ENCODE measurements around the gene NRIP2. TPM values are rescaled to one million over a fixed set of nuclear protein-coding genes. Genes with fewer than 3 reads are reported as not detected.

The NRIP2 gene
- total RNA-seq, 2 donors from 2014 or later, result 1.8 to 2.8 TPM

- DNase-seq, result no peak
- intact Hi-C loops (cut with DNase I), result no loop called here
- no peak for ATAC-seq
Observed at GRCh38 chr12:2793561-2793960, 41.3 kb downstream of the NRIP2 start.

- intact Hi-C loops (cut with DNase I), result no loop called here
- no peak for ATAC-seq
- DNase-seq, result no peak
Observed at GRCh38 chr12:2792671-2793500, 41.9 kb downstream of the NRIP2 start.

DNA sequence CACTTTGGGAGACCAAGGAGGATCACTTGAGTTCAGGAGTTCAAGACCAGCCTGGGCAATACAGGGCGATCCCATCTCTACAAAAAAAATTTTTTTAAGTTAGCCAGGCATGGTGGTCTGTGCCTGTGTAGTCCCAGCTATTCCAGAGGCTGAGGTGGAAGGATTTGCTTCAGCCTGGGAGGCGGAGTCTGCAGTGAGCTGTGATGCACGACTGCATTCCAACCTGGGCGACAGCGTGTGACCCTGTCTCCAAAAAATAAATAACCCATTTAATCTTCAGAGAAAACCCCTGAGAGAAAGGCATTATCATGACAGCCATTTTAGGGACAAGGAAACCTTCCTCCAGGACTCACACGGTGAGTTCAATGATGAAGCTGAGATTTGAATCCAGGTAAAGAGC lies 43.7 kb downstream of the NRIP2 start:
- intact Hi-C loops (cut with DNase I), result no loop called here
- DNase-seq (no peak), ATAC-seq (no peak)

GRCh38 chr12:2785017-2785416 lies 49.8 kb downstream of the NRIP2 start:
- DNase-seq (no peak), ATAC-seq (no peak)
- intact Hi-C loops (cut with DNase I), result no loop called here

- ATAC-seq, result peak; percentile 97
- intact Hi-C loops (cut with DNase I), result loop anchor here in 1 of 2 donors (2.0 kb wide), 1 partner anchor 43 kb away; no protein-coding TSS in a partner anchor
- DNase-seq, result peak; percentile 68
Observed at GRCh38 chr12:2783936-2784600, 50.8 kb downstream of the NRIP2 start.

DNA sequence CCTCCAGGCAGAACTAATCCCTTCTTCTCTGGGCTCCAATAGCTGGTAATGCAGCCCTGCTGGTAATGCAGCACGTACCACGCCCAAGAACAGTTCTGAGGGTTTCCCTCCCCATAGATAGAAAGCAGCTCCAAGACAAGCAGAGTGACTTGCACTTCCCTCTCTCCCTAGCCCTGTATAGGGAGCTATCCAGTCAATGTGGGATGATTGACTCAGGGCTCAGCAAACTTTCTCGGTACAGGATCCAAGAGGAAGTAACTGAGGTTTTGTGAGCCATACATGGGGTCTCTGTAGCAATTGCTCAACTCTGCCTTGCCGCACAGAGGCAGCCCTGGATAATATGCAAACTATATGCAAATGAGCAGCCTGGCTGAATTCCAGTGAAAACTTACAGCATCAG lies 55.6 kb downstream of the NRIP2 start:
- no peak for ATAC-seq
- no peak for DNase-seq
- intact Hi-C loops (cut with DNase I), result no loop called here

GRCh38 chr12:2776129-2776806 lies 58.6 kb downstream of the NRIP2 start:
- intact Hi-C loops (cut with DNase I), result no loop called here
- ATAC-seq, result no peak
- no peak for DNase-seq

GRCh38 chr12:2775431-2775830 lies 59.4 kb downstream of the NRIP2 start:
- DNase-seq, result no peak
- peak; percentile 63 to 74 for ATAC-seq
- intact Hi-C loops (cut with DNase I), result no loop called here

Other genes with a start within 250 kb of the NRIP2 start
- 10 to 100 TPM; 38.5 to 61.4 TPM for gene FKBP4, start 40.1 kb downstream of the NRIP2 start, total RNA-seq
- 10 to 100 TPM; 16.4 TPM for gene ITFG2, start 22.4 kb downstream of the NRIP2 start, total RNA-seq
- gene TEX52, start 22.0 kb upstream of the NRIP2 start, total RNA-seq, result not detected
- gene FOXM1, start 42.1 kb upstream of the NRIP2 start, total RNA-seq, result 1 to 10 TPM in 1 of 2 donors, under 1 TPM in 1; 0.44 to 3.3 TPM
- 1 to 10 TPM; 7.2 to 9.4 TPM for gene RHNO1, start 42.2 kb upstream of the NRIP2 start, total RNA-seq
- gene TULP3, start 55.9 kb upstream of the NRIP2 start, total RNA-seq, result 10 to 100 TPM; 12.5 to 14.2 TPM
- gene TEAD4, start 124.4 kb upstream of the NRIP2 start, total RNA-seq, result 10 to 100 TPM; 16.9 to 31.2 TPM
- gene TSPAN9, start 242.3 kb upstream of the NRIP2 start, total RNA-seq, result 100 to 1,000 TPM; 125 to 201 TPM

Data from left cardiac atrium (tissue), 4 donors.